Measurements from ENCODE around the gene POU2AF1. TPM values are rescaled to one million over a fixed set of nuclear protein-coding genes. Genes with fewer than 3 reads are reported as not detected.

The POU2AF1 gene
- total and polyA plus RNA-seq, 2 experiments from 2014 or later = not detected

GRCh38 chr11:111361052-111361801, 17.8 kb downstream of the POU2AF1 start (continued):
- TF ChIP-seq ZNF462 (CRISPR knock-in tag; IDR thresholded peaks at IDR 0.05) (no peak), NANOG (IDR thresholded peaks at IDR 0.05; ENCODE audit: borderline replicate concordance) (no peak), JUNB (IDR thresholded peaks at IDR 0.05; ENCODE audit: unreplicated experiment) (no peak)

GRCh38 chr11:111360150-111361043, 18.7 kb downstream of the POU2AF1 start:
- H3K4me2 ChIP-seq = no peak overlapping the region
- H2AFZ ChIP-seq = no peak overlapping the region; the same call in 1 of the 2 replicates
- no peaks in the 10 kb centered on the region; the same call in 2 of the 3 replicates for H3K9me3 Mint-ChIP-seq
- no peaks in the 10 kb centered on the region for H3K27me3 ChIP-seq (ENCODE audit: insufficient read depth)
- TF ChIP-seq JUNB (IDR thresholded peaks at IDR 0.05; ENCODE audit: unreplicated experiment) (no peak), CREB1 (CRISPR knock-in tag; IDR thresholded peaks at IDR 0.05; ENCODE audit: low read depth) (no peak), EZH2phosphoT487 (IDR thresholded peaks at IDR 0.05; ENCODE audit: unreplicated experiment) (no peak), NANOG (IDR thresholded peaks at IDR 0.05; ENCODE audit: borderline replicate concordance) (no peak), ETS1 (IDR thresholded peaks at IDR 0.05) (no peak), CTCF (conservative IDR thresholded peaks at IDR 0.05; ENCODE audit: low read depth in 2 of 2) (no peak)
- peaks cover 4% of the 10 kb centered on the region for H3K27me3 Mint-ChIP-seq (ENCODE audit: insufficient read depth, low read depth, poor library complexity)
- no peaks in the 10 kb centered on the region for H3K36me3 Mint-ChIP-seq (ENCODE audit: low read depth)
- no peaks in the 10 kb centered on the region for H3F3A ChIP-seq (replicated peaks; ENCODE audit: low read depth)
- H3K4me1 ChIP-seq (ENCODE audit: insufficient read depth) = no peaks in the 10 kb centered on the region
- H3K4me3 ChIP-seq = no peak overlapping the region
- no peak for DNase-seq (ENCODE audit: low spot score)
- no peaks in the 10 kb centered on the region for H3K36me3 ChIP-seq (ENCODE audit: insufficient read depth)
- peaks cover 15% of the 10 kb centered on the region; the same call in 1 of the 2 replicates for H3K9me2 ChIP-seq (ENCODE audit: insufficient read depth)
- H3K4me3 Mint-ChIP-seq = no peak overlapping the region
- no peaks in the 10 kb centered on the region for H3K4me1 Mint-ChIP-seq
- no peak overlapping the region for H3K27ac ChIP-seq (ENCODE audit: low read depth)
- H4K20me1 ChIP-seq (replicated peaks; ENCODE audit: insufficient read depth) = no peaks in the 10 kb centered on the region
- no peaks in the 10 kb centered on the region for H3K79me2 ChIP-seq (replicated peaks; ENCODE audit: insufficient read depth)
- ATAC-seq = no peak
- no peak overlapping the region for H3K27ac Mint-ChIP-seq

All from GM23338 (cell line).